DND-41 (cell line): ENCODE data around the gene NHERF2.

Experiments used
- EZH2 ChIP-seq: IDR thresholded peaks from 3 replicates; pipeline ENCODE4 v1.6.1; 2012; ENCODE audit warnings: borderline replicate concordance, low read depth, mild to moderate bottlenecking, moderate library complexity, low read length, inconsistent platforms; ENCODE audit not compliant: severe bottlenecking
- TF ChIP-seq, protein P1 (sequence below): IDR thresholded peaks from 2 replicates; pipeline ENCODE4 v1.5.1; 2012; ENCODE audit warnings: borderline replicate concordance, low read length, moderate library complexity, mild to moderate bottlenecking; ENCODE audit not compliant: poor library complexity, severe bottlenecking; ENCODE audit errors: extremely low read depth

DNA sequence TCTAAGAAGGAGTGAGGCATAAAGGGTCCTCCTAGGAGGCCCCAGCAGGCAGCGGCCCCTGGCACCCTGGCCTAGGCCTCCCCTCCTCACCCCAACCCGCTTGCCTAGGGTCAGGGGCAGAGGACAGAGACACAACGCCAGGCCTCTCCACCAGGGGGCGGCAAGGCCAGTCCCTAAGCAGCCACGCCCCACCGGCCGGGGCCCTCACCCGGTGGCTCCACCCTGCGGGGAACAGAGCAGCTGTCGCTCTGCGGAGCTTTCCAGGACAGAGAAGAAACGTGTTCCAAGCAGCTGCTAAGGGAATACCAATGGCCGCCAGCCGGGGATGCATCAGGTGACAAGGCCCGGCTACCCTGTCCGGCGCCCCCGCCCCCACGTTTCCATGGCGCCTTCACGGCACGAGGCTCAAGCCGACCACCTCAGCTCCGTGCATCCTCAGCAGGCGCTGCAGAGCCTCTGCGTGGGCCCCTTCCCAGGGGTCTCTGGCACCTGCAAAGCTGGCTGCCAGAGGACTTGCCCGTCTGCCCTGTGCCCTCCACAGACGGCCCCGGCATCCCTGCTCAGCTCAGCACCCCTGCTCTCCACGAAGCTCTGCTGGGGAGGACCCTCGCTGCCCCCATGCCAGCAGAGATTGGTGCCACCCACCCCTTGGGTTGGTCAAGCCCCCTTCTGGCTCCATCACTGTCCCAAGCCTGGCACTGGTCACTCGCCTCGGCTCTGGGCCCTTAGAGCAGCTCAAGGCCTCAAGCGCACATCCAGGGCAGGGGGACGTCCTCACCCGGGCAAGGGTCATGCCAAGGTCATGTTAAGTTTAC lies 22.7 kb upstream of the NHERF2 start:
- TF ChIP-seq, protein P1, sequence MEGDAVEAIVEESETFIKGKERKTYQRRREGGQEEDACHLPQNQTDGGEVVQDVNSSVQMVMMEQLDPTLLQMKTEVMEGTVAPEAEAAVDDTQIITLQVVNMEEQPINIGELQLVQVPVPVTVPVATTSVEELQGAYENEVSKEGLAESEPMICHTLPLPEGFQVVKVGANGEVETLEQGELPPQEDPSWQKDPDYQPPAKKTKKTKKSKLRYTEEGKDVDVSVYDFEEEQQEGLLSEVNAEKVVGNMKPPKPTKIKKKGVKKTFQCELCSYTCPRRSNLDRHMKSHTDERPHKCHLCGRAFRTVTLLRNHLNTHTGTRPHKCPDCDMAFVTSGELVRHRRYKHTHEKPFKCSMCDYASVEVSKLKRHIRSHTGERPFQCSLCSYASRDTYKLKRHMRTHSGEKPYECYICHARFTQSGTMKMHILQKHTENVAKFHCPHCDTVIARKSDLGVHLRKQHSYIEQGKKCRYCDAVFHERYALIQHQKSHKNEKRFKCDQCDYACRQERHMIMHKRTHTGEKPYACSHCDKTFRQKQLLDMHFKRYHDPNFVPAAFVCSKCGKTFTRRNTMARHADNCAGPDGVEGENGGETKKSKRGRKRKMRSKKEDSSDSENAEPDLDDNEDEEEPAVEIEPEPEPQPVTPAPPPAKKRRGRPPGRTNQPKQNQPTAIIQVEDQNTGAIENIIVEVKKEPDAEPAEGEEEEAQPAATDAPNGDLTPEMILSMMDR, result peak; percentile 79
- no peak for TF ChIP-seq EZH2
